ENCODE results near the gene RBM15B. TPM values are rescaled to one million over a fixed set of nuclear protein-coding genes. Genes with fewer than 3 reads are reported as not detected.

RBM15B gene
- total RNA-seq, 1 experiment from 2014 or later, result 55.6 TPM

DNA sequence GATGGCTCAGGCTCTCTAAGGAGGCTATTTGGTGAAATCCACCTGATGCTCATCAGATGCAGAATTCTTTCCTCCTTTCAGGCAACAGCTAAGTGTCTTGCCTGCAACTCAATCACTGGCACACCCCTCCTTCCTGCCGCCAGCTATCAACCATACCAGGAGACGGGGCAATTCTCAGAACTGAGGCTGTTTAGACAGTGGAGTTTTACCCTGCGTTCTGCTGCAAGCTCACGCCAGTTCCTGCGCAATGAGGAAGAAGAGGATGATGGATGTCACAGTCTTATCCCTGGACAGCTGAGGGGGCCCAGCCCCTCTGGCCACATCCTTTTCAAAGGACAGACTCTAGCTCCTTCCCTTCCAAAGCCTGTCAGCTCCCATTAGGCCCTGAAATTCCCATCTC lies 13.0 kb upstream of the RBM15B start (continued):
- TF ChIP-seq, protein P1, sequence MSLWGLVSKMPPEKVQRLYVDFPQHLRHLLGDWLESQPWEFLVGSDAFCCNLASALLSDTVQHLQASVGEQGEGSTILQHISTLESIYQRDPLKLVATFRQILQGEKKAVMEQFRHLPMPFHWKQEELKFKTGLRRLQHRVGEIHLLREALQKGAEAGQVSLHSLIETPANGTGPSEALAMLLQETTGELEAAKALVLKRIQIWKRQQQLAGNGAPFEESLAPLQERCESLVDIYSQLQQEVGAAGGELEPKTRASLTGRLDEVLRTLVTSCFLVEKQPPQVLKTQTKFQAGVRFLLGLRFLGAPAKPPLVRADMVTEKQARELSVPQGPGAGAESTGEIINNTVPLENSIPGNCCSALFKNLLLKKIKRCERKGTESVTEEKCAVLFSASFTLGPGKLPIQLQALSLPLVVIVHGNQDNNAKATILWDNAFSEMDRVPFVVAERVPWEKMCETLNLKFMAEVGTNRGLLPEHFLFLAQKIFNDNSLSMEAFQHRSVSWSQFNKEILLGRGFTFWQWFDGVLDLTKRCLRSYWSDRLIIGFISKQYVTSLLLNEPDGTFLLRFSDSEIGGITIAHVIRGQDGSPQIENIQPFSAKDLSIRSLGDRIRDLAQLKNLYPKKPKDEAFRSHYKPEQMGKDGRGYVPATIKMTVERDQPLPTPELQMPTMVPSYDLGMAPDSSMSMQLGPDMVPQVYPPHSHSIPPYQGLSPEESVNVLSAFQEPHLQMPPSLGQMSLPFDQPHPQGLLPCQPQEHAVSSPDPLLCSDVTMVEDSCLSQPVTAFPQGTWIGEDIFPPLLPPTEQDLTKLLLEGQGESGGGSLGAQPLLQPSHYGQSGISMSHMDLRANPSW (CRISPR knock-in tag; conservative IDR thresholded peaks at IDR 0.05; ENCODE audit: low read depth), result no peak
- TF ChIP-seq, protein P2, sequence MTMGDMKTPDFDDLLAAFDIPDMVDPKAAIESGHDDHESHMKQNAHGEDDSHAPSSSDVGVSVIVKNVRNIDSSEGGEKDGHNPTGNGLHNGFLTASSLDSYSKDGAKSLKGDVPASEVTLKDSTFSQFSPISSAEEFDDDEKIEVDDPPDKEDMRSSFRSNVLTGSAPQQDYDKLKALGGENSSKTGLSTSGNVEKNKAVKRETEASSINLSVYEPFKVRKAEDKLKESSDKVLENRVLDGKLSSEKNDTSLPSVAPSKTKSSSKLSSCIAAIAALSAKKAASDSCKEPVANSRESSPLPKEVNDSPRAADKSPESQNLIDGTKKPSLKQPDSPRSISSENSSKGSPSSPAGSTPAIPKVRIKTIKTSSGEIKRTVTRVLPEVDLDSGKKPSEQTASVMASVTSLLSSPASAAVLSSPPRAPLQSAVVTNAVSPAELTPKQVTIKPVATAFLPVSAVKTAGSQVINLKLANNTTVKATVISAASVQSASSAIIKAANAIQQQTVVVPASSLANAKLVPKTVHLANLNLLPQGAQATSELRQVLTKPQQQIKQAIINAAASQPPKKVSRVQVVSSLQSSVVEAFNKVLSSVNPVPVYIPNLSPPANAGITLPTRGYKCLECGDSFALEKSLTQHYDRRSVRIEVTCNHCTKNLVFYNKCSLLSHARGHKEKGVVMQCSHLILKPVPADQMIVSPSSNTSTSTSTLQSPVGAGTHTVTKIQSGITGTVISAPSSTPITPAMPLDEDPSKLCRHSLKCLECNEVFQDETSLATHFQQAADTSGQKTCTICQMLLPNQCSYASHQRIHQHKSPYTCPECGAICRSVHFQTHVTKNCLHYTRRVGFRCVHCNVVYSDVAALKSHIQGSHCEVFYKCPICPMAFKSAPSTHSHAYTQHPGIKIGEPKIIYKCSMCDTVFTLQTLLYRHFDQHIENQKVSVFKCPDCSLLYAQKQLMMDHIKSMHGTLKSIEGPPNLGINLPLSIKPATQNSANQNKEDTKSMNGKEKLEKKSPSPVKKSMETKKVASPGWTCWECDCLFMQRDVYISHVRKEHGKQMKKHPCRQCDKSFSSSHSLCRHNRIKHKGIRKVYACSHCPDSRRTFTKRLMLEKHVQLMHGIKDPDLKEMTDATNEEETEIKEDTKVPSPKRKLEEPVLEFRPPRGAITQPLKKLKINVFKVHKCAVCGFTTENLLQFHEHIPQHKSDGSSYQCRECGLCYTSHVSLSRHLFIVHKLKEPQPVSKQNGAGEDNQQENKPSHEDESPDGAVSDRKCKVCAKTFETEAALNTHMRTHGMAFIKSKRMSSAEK (CRISPR knock-in tag; IDR thresholded peaks at IDR 0.05; ENCODE audit: borderline replicate concordance), result no peak

DNA sequence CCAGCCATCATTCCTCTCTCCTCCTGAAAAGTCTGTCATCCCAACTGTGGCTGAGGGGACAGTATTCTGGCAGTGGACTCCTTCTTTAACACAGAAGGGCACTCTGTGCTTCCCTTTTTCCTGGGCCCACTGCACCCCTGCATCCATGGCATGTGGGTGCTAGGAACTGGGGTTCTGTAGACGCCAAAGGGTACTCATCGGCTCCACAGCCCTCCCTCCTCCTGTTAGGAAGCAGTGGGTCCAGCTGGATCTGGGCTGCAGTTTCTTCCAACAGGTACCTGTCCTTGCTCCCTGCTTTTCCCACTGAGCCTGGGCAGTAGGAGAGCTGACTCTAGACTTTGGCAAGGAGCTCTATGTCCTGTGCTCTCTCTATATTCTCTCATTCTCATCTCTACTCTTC lies 12.4 kb upstream of the RBM15B start:
- CTCF ChIA-PET, result interaction anchor here (0.7 to 3.4 kb wide), 4 partner anchors 11 to 776 kb away, joined by 3 to 15 read pairs (median 4); partner anchors contain the start of gene RBM15B
- TF ChIP-seq PREB (CRISPR knock-in tag; IDR thresholded peaks at IDR 0.05; ENCODE audit: borderline replicate concordance), result no peak
- Mint-ChIP-seq H3K4me3 (no peak overlapping the region), H3K27ac (no peak overlapping the region), H3K4me1 (peaks cover 9% of the 10 kb centered on the region), H3K9me3 (no peaks in the 10 kb centered on the region), H3K36me3 (no peaks in the 10 kb centered on the region), H3K27me3 (ENCODE audit: low read depth) (no peaks in the 10 kb centered on the region)
- ATAC-seq, result no peak
- POLR2A ChIA-PET, result no interaction called here
- no peak for DNase-seq (ENCODE audit: low spot score)

DNA sequence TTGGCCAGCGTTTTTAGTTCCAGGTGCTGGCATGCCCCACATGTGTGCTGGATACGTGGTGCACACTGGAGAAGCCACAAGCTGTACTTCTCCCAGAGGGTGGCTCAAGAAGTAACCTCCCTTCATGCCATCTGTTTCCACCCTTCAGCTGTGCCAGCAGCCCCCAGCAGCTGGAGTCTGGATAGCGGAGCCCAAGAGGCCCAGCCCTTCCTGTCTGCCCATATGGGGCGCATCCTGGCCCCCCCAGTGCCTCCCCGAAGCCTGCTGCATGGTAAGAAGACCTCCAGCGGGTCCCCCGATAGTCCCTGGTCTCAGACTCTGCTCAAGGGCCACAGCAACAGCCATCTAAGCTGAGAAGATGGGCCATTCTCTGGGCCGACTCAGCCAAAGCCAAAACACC lies 11.8 kb upstream of the RBM15B start:
- CTCF ChIA-PET, result interaction anchor here (1.2 to 3.4 kb wide), 2 partner anchors 10 to 777 kb away, joined by 3 to 15 read pairs; partner anchors contain the start of gene RBM15B
- DNase-seq (ENCODE audit: low spot score) (no peak), ATAC-seq (no peak)
- H3K27ac Mint-ChIP-seq, result no peak overlapping the region
- no peaks in the 10 kb centered on the region for H3K9me3 Mint-ChIP-seq
- H3K4me1 Mint-ChIP-seq, result peaks cover 13% of the 10 kb centered on the region
- POLR2A ChIA-PET, result no interaction called here
- no peak for TF ChIP-seq ZNF396 (CRISPR knock-in tag; IDR thresholded peaks at IDR 0.05; ENCODE audit: borderline replicate concordance)
- TF ChIP-seq JAZF1 (CRISPR knock-in tag; IDR thresholded peaks at IDR 0.05), result no peak
- TF ChIP-seq, protein P3, sequence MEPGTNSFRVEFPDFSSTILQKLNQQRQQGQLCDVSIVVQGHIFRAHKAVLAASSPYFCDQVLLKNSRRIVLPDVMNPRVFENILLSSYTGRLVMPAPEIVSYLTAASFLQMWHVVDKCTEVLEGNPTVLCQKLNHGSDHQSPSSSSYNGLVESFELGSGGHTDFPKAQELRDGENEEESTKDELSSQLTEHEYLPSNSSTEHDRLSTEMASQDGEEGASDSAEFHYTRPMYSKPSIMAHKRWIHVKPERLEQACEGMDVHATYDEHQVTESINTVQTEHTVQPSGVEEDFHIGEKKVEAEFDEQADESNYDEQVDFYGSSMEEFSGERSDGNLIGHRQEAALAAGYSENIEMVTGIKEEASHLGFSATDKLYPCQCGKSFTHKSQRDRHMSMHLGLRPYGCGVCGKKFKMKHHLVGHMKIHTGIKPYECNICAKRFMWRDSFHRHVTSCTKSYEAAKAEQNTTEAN (CRISPR knock-in tag; IDR thresholded peaks at IDR 0.05), result no peak
- TF ChIP-seq, protein P4, sequence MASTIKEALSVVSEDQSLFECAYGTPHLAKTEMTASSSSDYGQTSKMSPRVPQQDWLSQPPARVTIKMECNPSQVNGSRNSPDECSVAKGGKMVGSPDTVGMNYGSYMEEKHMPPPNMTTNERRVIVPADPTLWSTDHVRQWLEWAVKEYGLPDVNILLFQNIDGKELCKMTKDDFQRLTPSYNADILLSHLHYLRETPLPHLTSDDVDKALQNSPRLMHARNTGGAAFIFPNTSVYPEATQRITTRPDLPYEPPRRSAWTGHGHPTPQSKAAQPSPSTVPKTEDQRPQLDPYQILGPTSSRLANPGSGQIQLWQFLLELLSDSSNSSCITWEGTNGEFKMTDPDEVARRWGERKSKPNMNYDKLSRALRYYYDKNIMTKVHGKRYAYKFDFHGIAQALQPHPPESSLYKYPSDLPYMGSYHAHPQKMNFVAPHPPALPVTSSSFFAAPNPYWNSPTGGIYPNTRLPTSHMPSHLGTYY (CRISPR knock-in tag; IDR thresholded peaks at IDR 0.05), result no peak
- no peak for TF ChIP-seq GTF2I (CRISPR knock-in tag; conservative IDR thresholded peaks at IDR 0.05)
- TF ChIP-seq, protein P1 (CRISPR knock-in tag; conservative IDR thresholded peaks at IDR 0.05; ENCODE audit: low read depth), result no peak
- no peak for TF ChIP-seq ATF1 (CRISPR knock-in tag; IDR thresholded peaks at IDR 0.05)
- TF ChIP-seq, protein P2 (CRISPR knock-in tag; IDR thresholded peaks at IDR 0.05; ENCODE audit: borderline replicate concordance), result no peak
- TF ChIP-seq RORB (CRISPR knock-in tag; IDR thresholded peaks at IDR 0.05), result no peak
- no peak for TF ChIP-seq TCF7 (CRISPR knock-in tag; IDR thresholded peaks at IDR 0.05; ENCODE audit: low read depth)
- no peak for TF ChIP-seq ESRRA (CRISPR knock-in tag; IDR thresholded peaks at IDR 0.05; ENCODE audit: borderline replicate concordance)
- H3K27me3 Mint-ChIP-seq (ENCODE audit: low read depth), result no peaks in the 10 kb centered on the region
- no peak overlapping the region for H3K4me3 Mint-ChIP-seq
- no peaks in the 10 kb centered on the region for H3K36me3 Mint-ChIP-seq

Data from WTC11 (cell line).